K562 (cell line): ENCODE results near the gene CTNS. TPM values are rescaled to one million over a fixed set of nuclear protein-coding genes. Genes with fewer than 3 reads are reported as not detected.
A peak's percentile ranks its signal among the peaks of the same experiment; 100 is the strongest.

ENCODE experiments used
- CEBPZ ChIP-seq: fragments of 150-350 bp; IDR thresholded peaks from 2 replicates; pipeline ENCODE4 v1.6.1; 2014; ENCODE audit warnings: low read depth, mild to moderate bottlenecking, low read length, borderline replicate concordance
- EGR1 ChIP-seq: fragments of 450-650 bp; conservative IDR thresholded peaks from 2 replicates; pipeline ENCODE4 v1.6.1; 2017; ENCODE audit warnings: mild to moderate bottlenecking
- ELK3 ChIP-seq: fragments of 450-650 bp; formaldehyde crosslinking; IDR thresholded peaks from 2 replicates; pipeline ENCODE4 v1.4.0; 2020; ENCODE audit warnings: mild to moderate bottlenecking
- GATAD2B ChIP-seq: fragments of 450-650 bp; IDR thresholded peaks from 2 replicates; pipeline ENCODE4 v1.6.1; 2017; ENCODE audit warnings: mild to moderate bottlenecking, borderline replicate concordance
- HEY1 ChIP-seq: fragments of 250-450 bp; sonication (Bioruptor Pico); IDR thresholded peaks from 2 replicates; pipeline ENCODE4 v1.5.0; 2020; ENCODE audit warnings: mild to moderate bottlenecking, moderate library complexity, borderline replicate concordance
- KDM1A ChIP-seq, 2 experiments: fragments of 450-650 bp; IDR thresholded peaks; 2 replicates each; pipeline ENCODE4 v1.6.1; 2016; ENCODE audit warnings: mild to moderate bottlenecking in 2 of 2
- MLLT1 ChIP-seq, 2 experiments: fragments of 450-650 bp; IDR thresholded peaks; 2 replicates each; pipeline ENCODE4 v1.6.1; 2016
- MYNN ChIP-seq, 2 experiments: sonication (generic); formaldehyde crosslinking in 1 of 2; IDR thresholded peaks; 2 replicates each; pipeline versions ENCODE4 v1.5.0 to v1.6.1; 2016 to 2020; ENCODE audit warnings: antibody characterized with exemption in 1 of 2, missing genetic modification reagents in 1 of 2
- RUNX1 ChIP-seq: sonication (generic); IDR thresholded peaks from 2 replicates; pipeline ENCODE4 v1.6.1; 2016; ENCODE audit warnings: antibody characterized with exemption, low read depth
- SMAD4 ChIP-seq: fragments of 250-450 bp; sonication (Bioruptor Pico); conservative IDR thresholded peaks from 2 replicates; pipeline ENCODE4 v1.8.0; 2021; ENCODE audit warnings: inconsistent platforms, mild to moderate bottlenecking, moderate library complexity
- TCF3 ChIP-seq: sonication (generic); formaldehyde crosslinking; IDR thresholded peaks from 2 replicates; pipeline ENCODE4 v1.4.0; 2020; ENCODE audit warnings: mild to moderate bottlenecking, missing genetic modification reagents
- TGIF2 ChIP-seq: sonication (generic); formaldehyde crosslinking; IDR thresholded peaks from 2 replicates; pipeline ENCODE4 v1.8.1; 2022; ENCODE audit warnings: mild to moderate bottlenecking, missing genetic modification reagents, moderate library complexity
- YY1 ChIP-seq, 3 experiments: IDR thresholded peaks; 2 replicates each; pipeline ENCODE4 v1.6.1; 2011; ENCODE audit warnings: low read length in 2 of 3, mild to moderate bottlenecking in 2 of 3, moderate library complexity in 2 of 3, borderline replicate concordance in 1 of 3, control low read depth in 1 of 3, low read depth in 1 of 3; ENCODE audit not compliant: insufficient read depth in 3 of 3, insufficient replicate concordance in 2 of 3, control insufficient read depth in 1 of 3, insufficient read length in 1 of 3; ENCODE audit errors: extremely low read depth in 1 of 3
- ZNF324 ChIP-seq: fragments of 250-450 bp; sonication (Bioruptor Pico); IDR thresholded peaks from 2 replicates; pipeline ENCODE4 v1.4.0; 2020; ENCODE audit warnings: mild to moderate bottlenecking
- ZNF79 ChIP-seq: fragments of 250-450 bp; sonication (Bioruptor Pico); IDR thresholded peaks from 2 replicates; pipeline ENCODE4 v1.4.0; 2020; ENCODE audit warnings: low read depth, mild to moderate bottlenecking, moderate library complexity
- polyA plus RNA-seq, 8 experiments: library from polyadenylated mRNA; depleted of rRNA in 4 of 8; stranded (reverse) in 5 of 8; unstranded in 3 of 8; fragments of >200 nt; fragmentation: Nextera tagmentation in 2 of 8; fragmentation: Illumina TruSeq in 1 of 8; extraction: Ambion mirVana in 2 of 8; extraction: Trizol in 1 of 8; gene quantifications; 2 replicates each; pipeline versions ENCODE4 v1.2.1 to v1.2.3, GENCODE V29; 2011 to 2014; ENCODE audit warnings: inconsistent platforms in 1 of 8, missing spikeins in 1 of 8
- total RNA-seq, 7 experiments: library from RNA; depleted of rRNA in 6 of 7; stranded (reverse); fragments of >200 nt in 6 of 7; fragmentation: Illumina TruSeq in 2 of 7; extraction: Trizol in 2 of 7; gene quantifications; 2 replicates each; pipeline versions ENCODE4 v1.2.1 to v1.2.3, GENCODE V29; 2011 to 2021; ENCODE audit warnings: low replicate concordance in 1 of 7
- TF ChIP-seq, protein P1 (sequence below): fragments of 250-450 bp; sonication (Bioruptor Pico); IDR thresholded peaks from 2 replicates; pipeline ENCODE4 v1.4.0; 2020; ENCODE audit warnings: mild to moderate bottlenecking
- TF ChIP-seq, protein P2 (sequence below): fragments of 450-650 bp; IDR thresholded peaks from 2 replicates; pipeline ENCODE4 v1.7.0; 2016; ENCODE audit warnings: borderline replicate concordance

Gene CTNS
- total and polyA plus RNA-seq, 9 of the 15 experiments (the other 6 are each of a cell fraction or from before 2014, with no cell fraction given): 0.66 to 8.4 (median 4.9) TPM

DNA sequence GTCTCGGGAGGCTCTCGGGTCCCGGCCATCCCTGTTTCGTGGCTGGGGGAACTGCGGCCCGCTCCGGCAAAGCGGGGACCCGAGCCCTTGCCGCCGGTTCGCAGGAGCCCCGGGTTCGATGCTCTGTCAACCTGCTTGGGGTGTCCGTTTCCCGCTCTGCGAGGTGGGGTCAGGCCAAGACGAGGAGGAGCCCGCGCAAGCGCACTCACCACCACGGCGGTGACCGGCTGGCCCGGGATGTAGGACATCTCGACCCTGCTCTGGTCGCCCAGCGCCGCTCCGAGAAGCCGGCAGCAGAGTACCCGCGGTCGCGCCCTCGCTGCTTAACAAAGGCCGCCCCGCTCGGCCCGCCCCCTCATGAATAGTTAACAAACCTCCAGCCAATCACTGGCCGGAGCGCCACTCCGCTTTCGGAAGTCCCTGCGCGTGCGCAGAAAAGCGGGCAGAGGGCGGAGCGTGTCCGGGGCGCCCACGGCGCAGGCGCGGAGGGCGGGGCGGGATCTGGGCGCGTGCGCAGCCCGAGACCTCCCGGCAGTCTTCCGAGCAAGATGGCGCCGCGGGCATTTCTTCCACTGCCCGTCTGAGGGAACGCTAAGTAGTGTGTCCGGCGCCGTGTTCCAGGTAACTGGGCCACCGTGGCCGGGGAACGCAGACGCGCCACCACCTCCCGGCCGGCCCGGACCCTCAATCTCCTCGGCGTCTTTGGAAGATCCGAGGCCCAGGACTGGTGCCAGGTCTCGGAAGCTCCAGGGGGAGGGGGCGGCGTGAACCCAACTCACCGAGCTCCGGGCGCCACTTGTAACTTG, 31.9 kb downstream of the CTNS start, which contains the start of the genes EMC6 and TAX1BP3 (continued):
- TF ChIP-seq EGR1 (no peak; the same call in 1 of the 2 replicates), SMAD4 (CRISPR knock-in tag) (peak; percentile 8; the same call in 1 of the 2 replicates), GATAD2B (no peak), ZNF79 (CRISPR knock-in tag) (no peak), ELK3 (CRISPR knock-in tag) (no peak), MLLT1 (IDR thresholded peaks at IDR 0.05) (no peak), YY1 (IDR thresholded peaks at IDR 0.05; ENCODE audit: borderline replicate concordance in 1 of 3, control insufficient read depth in 1 of 3, extremely low read depth in 1 of 3, insufficient read depth in 3 of 3, insufficient read length in 1 of 3, insufficient replicate concordance in 2 of 3, low read depth in 1 of 3, low read length in 2 of 3) (peak; percentile 86 to 96 (median 93)), HEY1 (CRISPR knock-in tag) (no peak), KDM1A (IDR thresholded peaks at IDR 0.05) (no peak; a peak in 1 of 4 replicates), ZNF324 (CRISPR knock-in tag) (no peak), TGIF2 (no peak), RUNX1 (no peak), CEBPZ (no peak), TCF3 (no peak), MYNN (IDR thresholded peaks at IDR 0.05) (no peak), MYNN (CRISPR knock-in tag; IDR thresholded peaks at IDR 0.05) (no peak)
- TF ChIP-seq, protein P1, sequence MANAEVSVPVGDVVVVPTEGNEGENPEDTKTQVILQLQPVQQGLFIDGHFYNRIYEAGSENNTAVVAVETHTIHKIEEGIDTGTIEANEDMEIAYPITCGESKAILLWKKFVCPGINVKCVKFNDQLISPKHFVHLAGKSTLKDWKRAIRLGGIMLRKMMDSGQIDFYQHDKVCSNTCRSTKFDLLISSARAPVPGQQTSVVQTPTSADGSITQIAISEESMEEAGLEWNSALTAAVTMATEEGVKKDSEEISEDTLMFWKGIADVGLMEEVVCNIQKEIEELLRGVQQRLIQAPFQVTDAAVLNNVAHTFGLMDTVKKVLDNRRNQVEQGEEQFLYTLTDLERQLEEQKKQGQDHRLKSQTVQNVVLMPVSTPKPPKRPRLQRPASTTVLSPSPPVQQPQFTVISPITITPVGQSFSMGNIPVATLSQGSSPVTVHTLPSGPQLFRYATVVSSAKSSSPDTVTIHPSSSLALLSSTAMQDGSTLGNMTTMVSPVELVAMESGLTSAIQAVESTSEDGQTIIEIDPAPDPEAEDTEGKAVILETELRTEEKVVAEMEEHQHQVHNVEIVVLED: no peak
- TF ChIP-seq, protein P2, sequence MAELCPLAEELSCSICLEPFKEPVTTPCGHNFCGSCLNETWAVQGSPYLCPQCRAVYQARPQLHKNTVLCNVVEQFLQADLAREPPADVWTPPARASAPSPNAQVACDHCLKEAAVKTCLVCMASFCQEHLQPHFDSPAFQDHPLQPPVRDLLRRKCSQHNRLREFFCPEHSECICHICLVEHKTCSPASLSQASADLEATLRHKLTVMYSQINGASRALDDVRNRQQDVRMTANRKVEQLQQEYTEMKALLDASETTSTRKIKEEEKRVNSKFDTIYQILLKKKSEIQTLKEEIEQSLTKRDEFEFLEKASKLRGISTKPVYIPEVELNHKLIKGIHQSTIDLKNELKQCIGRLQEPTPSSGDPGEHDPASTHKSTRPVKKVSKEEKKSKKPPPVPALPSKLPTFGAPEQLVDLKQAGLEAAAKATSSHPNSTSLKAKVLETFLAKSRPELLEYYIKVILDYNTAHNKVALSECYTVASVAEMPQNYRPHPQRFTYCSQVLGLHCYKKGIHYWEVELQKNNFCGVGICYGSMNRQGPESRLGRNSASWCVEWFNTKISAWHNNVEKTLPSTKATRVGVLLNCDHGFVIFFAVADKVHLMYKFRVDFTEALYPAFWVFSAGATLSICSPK: no peak
